GM08714 (cell line): ENCODE measurements around the gene CCDC200.
"Not testable (repeated sequence)": the region's sequence is repeated elsewhere in the genome, so short reads cannot be mapped to it uniquely, and the experiment has no call there.

Experiments used
- H3K4me3 ChIP-seq: fragments of 200-500 bp; sonication (Bioruptor generic); 2 replicates; pipeline ENCODE4 v1.5.1; 2014; ENCODE audit warnings: mild to moderate bottlenecking, low read length, inconsistent platforms
- ZNF274 ChIP-seq: IDR thresholded peaks from 2 replicates; pipeline ENCODE4 v1.6.1; 2012; ENCODE audit warnings: mild to moderate bottlenecking, low read depth, low read length

The CCDC200 gene

GRCh38 chr17:43200127-43200526 lies 28.3 kb downstream of the CCDC200 start:
- no peak for TF ChIP-seq ZNF274
- no peak overlapping the region for H3K4me3 ChIP-seq

DNA sequence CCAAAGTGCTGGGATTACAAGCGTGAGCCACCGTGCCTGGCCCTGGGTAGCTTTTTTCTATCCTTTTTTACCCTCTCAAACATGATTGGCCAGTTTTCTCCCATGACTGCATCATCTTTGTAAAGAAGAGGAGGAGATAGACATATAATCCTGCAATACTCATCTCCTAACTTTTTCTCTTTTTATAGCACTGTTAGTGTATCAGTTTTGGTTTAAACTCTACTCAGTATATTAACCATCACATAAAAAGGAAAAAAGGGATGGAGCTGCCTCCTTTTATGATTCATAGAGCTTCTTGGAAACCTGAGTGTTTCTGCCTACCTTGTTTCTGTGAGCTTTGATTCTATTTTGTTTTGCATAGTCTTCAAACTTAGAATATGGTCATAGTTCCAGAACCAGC lies 28.8 kb downstream of the CCDC200 start:
- no peak for TF ChIP-seq ZNF274
- H3K4me3 ChIP-seq: no peak overlapping the region

DNA sequence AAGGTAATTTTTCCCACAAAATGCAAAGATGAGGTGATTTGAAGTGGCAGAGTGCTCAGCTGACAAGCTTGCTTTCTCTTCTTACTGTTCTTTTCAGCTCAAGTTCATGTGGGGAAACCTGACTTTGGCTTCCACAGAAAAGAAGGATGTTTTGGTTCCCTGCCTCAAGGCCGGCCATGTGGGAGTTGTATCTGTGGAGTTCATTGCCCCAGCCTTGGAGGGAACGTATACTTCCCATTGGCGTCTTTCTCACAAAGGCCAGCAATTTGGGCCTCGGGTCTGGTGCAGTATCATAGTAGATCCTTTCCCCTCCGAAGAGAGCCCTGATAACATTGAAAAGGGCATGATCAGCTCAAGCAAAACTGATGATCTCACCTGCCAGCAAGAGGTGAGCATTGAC lies 35.2 kb downstream of the CCDC200 start:
- H3K4me3 ChIP-seq: no peak overlapping the region
- no peak for TF ChIP-seq ZNF274

- not testable (repeated sequence) for H3K4me3 ChIP-seq
These were observed 41.8 kb downstream of the CCDC200 start for GRCh38 chr17:43186656-43187055.

- no peak overlapping the region for H3K4me3 ChIP-seq
- TF ChIP-seq ZNF274: no peak
These were observed 44.5 kb downstream of the CCDC200 start for GRCh38 chr17:43183921-43184320.

DNA sequence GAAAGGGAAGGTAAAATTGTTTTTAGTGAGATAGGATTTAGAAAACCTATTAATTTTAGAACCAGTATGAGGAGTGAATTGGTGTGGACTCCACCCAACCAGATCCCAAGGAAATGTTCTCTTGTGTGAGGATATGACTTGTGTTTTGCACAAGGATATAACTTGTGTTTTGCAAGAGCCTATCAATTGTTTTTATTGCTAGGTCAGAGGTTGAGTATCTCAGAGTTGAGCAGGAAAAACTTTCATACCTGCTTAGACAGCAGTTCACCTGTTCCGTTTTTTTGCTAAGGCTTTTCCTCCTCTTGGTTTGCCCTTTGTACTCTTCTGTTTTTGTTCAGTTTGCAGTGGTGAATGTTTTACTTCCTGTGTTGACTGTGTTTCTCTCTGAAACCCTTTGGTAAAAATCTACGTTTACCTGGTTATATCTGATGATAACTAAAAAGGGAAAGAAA lies 52.3 kb downstream of the CCDC200 start:
- no peak for TF ChIP-seq ZNF274
- H3K4me3 ChIP-seq: no peak overlapping the region

GRCh38 chr17:43175213-43176118 lies 53.0 kb downstream of the CCDC200 start:
- no peak for TF ChIP-seq ZNF274
- H3K4me3 ChIP-seq: no peak overlapping the region

GRCh38 chr17:43171586-43172487 lies 56.6 kb downstream of the CCDC200 start:
- peak overlapping the region; percentile 86 for H3K4me3 ChIP-seq
- TF ChIP-seq ZNF274: no peak
